ENCODE results near the gene KRT3. TPM values are rescaled to one million over a fixed set of nuclear protein-coding genes. Genes with fewer than 3 reads are reported as not detected.

The KRT3 gene
- total and polyA plus RNA-seq, 7 donors: not detected

GRCh38 chr12:52808573-52809160 lies 12.8 kb upstream of the KRT3 start:
- H3K4me1 ChIP-seq: no peaks in the 10 kb centered on the region
- intact Hi-C loops (cut with DNase I): no loop called here
- no peak overlapping the region for H3K27ac ChIP-seq
- DNase-seq (no peak), ATAC-seq (no peak)
- no peak overlapping the region for H3K4me3 ChIP-seq
- no peak for TF ChIP-seq CTCF (IDR thresholded peaks at IDR 0.05)
- H3K27me3 ChIP-seq (ENCODE audit: insufficient read depth in 3 of 3, low read length in 2 of 3): peaks cover 0 to 7% (median 0%) of the 10 kb centered on the region in 3 donors
- 84 to 91% (median 88%) methylated on average over 8 of the region's 8 CpGs for WGBS, 3 donors
- H3K36me3 ChIP-seq (ENCODE audit: insufficient read depth in 1 of 2, low read depth in 1 of 2): no peaks in the 10 kb centered on the region
- no peaks in the 10 kb centered on the region for H3K9me3 ChIP-seq

GRCh38 chr12:52807544-52808470 lies 11.9 kb upstream of the KRT3 start:
- intact Hi-C loops (cut with DNase I): no loop called here
- ATAC-seq (no peak), DNase-seq (no peak)
- no peak for TF ChIP-seq CTCF (IDR thresholded peaks at IDR 0.05)
- H3K4me1 ChIP-seq: no peaks in the 10 kb centered on the region
- H3K27me3 ChIP-seq (ENCODE audit: insufficient read depth in 3 of 3, low read length in 2 of 3): peaks cover 0 to 7% (median 0%) of the 10 kb centered on the region in 3 donors
- H3K36me3 ChIP-seq (ENCODE audit: insufficient read depth in 1 of 2, low read depth in 1 of 2): no peaks in the 10 kb centered on the region
- 80 to 82% (median 81%) methylated on average over 16 of the region's 16 CpGs for WGBS, 3 donors
- H3K9me3 ChIP-seq: no peaks in the 10 kb centered on the region
- H3K4me3 ChIP-seq: no peak overlapping the region
- H3K27ac ChIP-seq: no peak overlapping the region

- WGBS, 3 donors: 56 to 67% (median 57%) methylated on average over 11 of the region's 11 CpGs
- Histone ChIP-seq H3K4me1 (no peaks in the 10 kb centered on the region), H3K4me3 (no peak overlapping the region), H3K27ac (no peak overlapping the region), H3K27me3 (ENCODE audit: insufficient read depth in 3 of 3, low read length in 2 of 3) (peaks cover 0 to 7% (median 0%) of the 10 kb centered on the region in 3 donors), H3K9me3 (no peaks in the 10 kb centered on the region), H3K36me3 (ENCODE audit: insufficient read depth in 1 of 2, low read depth in 1 of 2) (no peaks in the 10 kb centered on the region)
- DNase-seq (no peak), ATAC-seq (no peak)
- TF ChIP-seq CTCF (IDR thresholded peaks at IDR 0.05): no peak
- intact Hi-C loops (cut with DNase I): no loop called here
Measured at GRCh38 chr12:52806821-52807543, 11.1 kb upstream of the KRT3 start.

- DNase-seq (no peak), ATAC-seq (no peak)
- intact Hi-C loops (cut with DNase I): no loop called here
- H3K4me1 ChIP-seq: no peaks in the 10 kb centered on the region
- TF ChIP-seq CTCF (IDR thresholded peaks at IDR 0.05): no peak
- no peaks in the 10 kb centered on the region for H3K9me3 ChIP-seq
- H3K27me3 ChIP-seq (ENCODE audit: insufficient read depth in 3 of 3, low read length in 2 of 3): peaks cover 0 to 7% (median 0%) of the 10 kb centered on the region in 3 donors
- H3K4me3 ChIP-seq: no peak overlapping the region
- no peak overlapping the region for H3K27ac ChIP-seq
- H3K36me3 ChIP-seq (ENCODE audit: insufficient read depth in 1 of 2, low read depth in 1 of 2): no peaks in the 10 kb centered on the region
- 94 to 95% (median 95%) methylated on average over 3 of the region's 3 CpGs for WGBS, 3 donors
Measured at GRCh38 chr12:52806169-52806811, 10.4 kb upstream of the KRT3 start.

Measured in psoas muscle (tissue), 8 donors.